GM13977 (cell line): ENCODE results near the gene RCVRN.
A peak's percentile ranks its signal among the peaks of the same experiment; 100 is the strongest.
"Not testable (repeated sequence)": the region's sequence is repeated elsewhere in the genome, so short reads cannot be mapped to it uniquely, and the experiment has no call there.

Experiments used
- DNase-seq: peaks from one replicate; pipeline ENCODE4 v3.0.0; 2012; ENCODE audit warnings: low spot score
- CTCF ChIP-seq: IDR thresholded peaks from 2 replicates; pipeline ENCODE4 v1.5.1; 2012; ENCODE audit warnings: mild to moderate bottlenecking, control low read depth; ENCODE audit not compliant: insufficient read depth; ENCODE audit errors: extremely low read depth, missing control alignments
- in situ Hi-C: fragments of 300-500 bp; cut with MboI; formaldehyde crosslinking; loops from one replicate; pipeline ENCODE4 v1.12.0; 2022; ENCODE audit warnings: low sequenced_read_pairs, low pct_unique_long_range_greater_than_20kb, mixed read lengths, inconsistent platforms; ENCODE audit not compliant: unreplicated experiment

Gene RCVRN

GRCh38 chr17:9925457-9925856, 20.4 kb upstream of the RCVRN start:
- in situ Hi-C loops = no loop called here
- no peak for TF ChIP-seq CTCF
- no peak for DNase-seq

GRCh38 chr17:9924735-9925191, 19.7 kb upstream of the RCVRN start:
- DNase-seq = peak; percentile 76
- in situ Hi-C loops = no loop called here
- TF ChIP-seq CTCF = peak; percentile 78

- no peak for TF ChIP-seq CTCF
- DNase-seq = no peak
- in situ Hi-C loops = no loop called here
Measured at GRCh38 chr17:9922012-9922848, 17.2 kb upstream of the RCVRN start.

- DNase-seq, in situ Hi-C loops: not testable (repeated sequence)
Measured at GRCh38 chr17:9921216-9921615, 16.1 kb upstream of the RCVRN start.

- no peak for DNase-seq
- no peak for TF ChIP-seq CTCF
- in situ Hi-C loops = no loop called here
Measured at GRCh38 chr17:9918804-9919352, 13.8 kb upstream of the RCVRN start.

- TF ChIP-seq CTCF = no peak
- in situ Hi-C loops = no loop called here
- DNase-seq = no peak
Measured at GRCh38 chr17:9918352-9918751, 13.3 kb upstream of the RCVRN start.

- in situ Hi-C loops = no loop called here
- DNase-seq = no peak
- no peak for TF ChIP-seq CTCF
Measured at GRCh38 chr17:9917801-9918200, 12.7 kb upstream of the RCVRN start.
